Stimulated activated CD4-positive, alpha-beta T cell treated with anti-CD3 and anti-CD28 coated beads, Interleukin-1b, Interleukin-23, amount 100 ng/mL, for 48 hours (primary cell): Measurements from ENCODE around the gene SDR9C7.
"Not testable (repeated sequence)": the region's sequence is repeated elsewhere in the genome, so short reads cannot be mapped to it uniquely, and the experiment has no call there.

Experiments used
- DNase-seq: peaks from one replicate; pipeline ENCODE4 v3.0.0-alpha.2; 2020

The SDR9C7 gene

GRCh38 chr12:56933826-56934625 lies at the start of gene SDR9C7:
SDR9C7 (minus strand) TSS chr12:56934408; CDS start chr12:56934261, 147 bp downstream.
- DNase-seq: no peak

GRCh38 chr12:56983386-56983785 lies 49.2 kb upstream of the SDR9C7 start:
- no peak for DNase-seq

- DNase-seq: not testable (repeated sequence)
These were observed 48.5 kb upstream of the SDR9C7 start for GRCh38 chr12:56982578-56983236.

GRCh38 chr12:56980941-56981530 lies 46.8 kb upstream of the SDR9C7 start:
- no peak for DNase-seq

GRCh38 chr12:56980268-56980667 lies 46.1 kb upstream of the SDR9C7 start:
- no peak for DNase-seq

GRCh38 chr12:56979628-56980027 lies 45.4 kb upstream of the SDR9C7 start:
- DNase-seq: no peak

GRCh38 chr12:56978397-56979138 lies 44.4 kb upstream of the SDR9C7 start:
- DNase-seq: no peak

GRCh38 chr12:56977361-56977760 lies 43.2 kb upstream of the SDR9C7 start:
- not testable (repeated sequence) for DNase-seq

GRCh38 chr12:56974224-56974623 lies 40.0 kb upstream of the SDR9C7 start:
- DNase-seq: not testable (repeated sequence)

- not testable (repeated sequence) for DNase-seq
These were observed 34.7 kb upstream of the SDR9C7 start for GRCh38 chr12:56968910-56969309.

- DNase-seq: not testable (repeated sequence)
These were observed 31.9 kb upstream of the SDR9C7 start for GRCh38 chr12:56965997-56966642.

GRCh38 chr12:56965124-56965523 lies 30.9 kb upstream of the SDR9C7 start:
- not testable (repeated sequence) for DNase-seq

GRCh38 chr12:56963557-56963956 lies 29.3 kb upstream of the SDR9C7 start:
- not testable (repeated sequence) for DNase-seq

- not testable (repeated sequence) for DNase-seq
These were observed 28.0 kb upstream of the SDR9C7 start for GRCh38 chr12:56962247-56962646.

GRCh38 chr12:56958422-56958821 lies 24.2 kb upstream of the SDR9C7 start:
- DNase-seq: no peak

- no peak for DNase-seq
These were observed 23.2 kb upstream of the SDR9C7 start, which contains the start of gene RDH16 for GRCh38 chr12:56957229-56958052. RDH16 (minus strand) TSS chr12:56957608; CDS start chr12:56957462, 146 bp downstream.

GRCh38 chr12:56955631-56956256 lies 21.5 kb upstream of the SDR9C7 start:
- no peak for DNase-seq

GRCh38 chr12:56954958-56955355 lies 20.7 kb upstream of the SDR9C7 start:
- no peak for DNase-seq

GRCh38 chr12:56954057-56954957 lies 20.1 kb upstream of the SDR9C7 start:
- DNase-seq: no peak

GRCh38 chr12:56953314-56953713 lies 19.1 kb upstream of the SDR9C7 start:
- DNase-seq: no peak
